ENCODE measurements around the gene MYO1H.

The MYO1H gene

DNA sequence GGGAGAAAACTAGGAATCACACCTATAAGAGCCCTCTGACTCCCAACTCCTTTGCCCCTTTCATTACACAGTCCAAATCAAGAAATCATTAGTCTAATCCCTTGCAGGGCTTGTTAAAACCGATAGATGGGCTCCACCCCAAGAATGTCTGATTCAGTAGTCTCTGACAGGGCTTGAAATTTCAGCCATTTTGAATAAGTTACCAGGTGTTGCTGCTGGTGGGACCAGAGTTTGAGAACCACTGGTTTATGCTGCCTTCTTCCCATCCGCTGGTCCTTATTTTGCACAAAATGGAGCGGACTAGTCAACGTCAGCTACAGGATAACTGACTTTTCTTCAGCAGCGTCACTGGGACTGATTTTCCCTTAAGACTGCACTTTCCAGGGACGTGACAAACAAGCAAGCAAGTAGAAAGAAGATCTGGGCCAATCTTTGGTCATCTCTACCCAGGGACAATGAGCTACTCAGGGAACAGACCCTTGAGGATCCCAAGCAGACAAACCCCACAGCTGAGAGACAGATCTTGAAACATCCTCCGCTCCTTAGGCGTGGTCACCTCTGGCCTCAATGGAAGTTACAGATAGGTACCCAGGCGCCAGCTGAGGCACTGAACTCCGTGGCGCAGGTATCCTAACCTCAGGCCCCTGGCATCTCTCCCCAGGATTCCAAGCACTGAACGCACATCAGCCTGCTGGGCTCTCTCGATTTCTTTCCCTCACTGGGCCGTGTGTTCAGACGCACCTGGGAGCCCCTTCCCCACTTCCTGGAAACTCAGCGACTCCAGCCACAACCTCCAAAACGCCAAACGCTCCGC lies 128.5 kb downstream of the MYO1H start:
- no peak for DNase-seq

DNA sequence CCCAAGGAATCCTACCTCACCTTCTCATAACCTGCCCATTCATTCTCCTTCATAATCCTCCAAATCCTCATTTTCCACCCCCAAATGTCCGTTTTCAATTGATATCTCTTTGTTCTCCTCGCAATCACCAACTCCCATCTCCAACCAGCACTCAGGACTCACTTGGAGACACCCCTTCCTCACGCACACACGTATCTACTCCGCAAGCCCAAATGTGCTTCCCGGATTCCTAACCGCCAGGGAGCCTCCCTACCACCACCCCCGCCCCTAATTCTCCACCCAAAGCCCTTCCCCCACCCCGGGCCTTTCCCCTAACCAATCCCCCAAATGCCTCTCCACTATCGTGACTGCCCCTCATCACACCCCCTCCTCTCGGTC lies 129.1 kb downstream of the MYO1H start:
- DNase-seq = no peak

DNA sequence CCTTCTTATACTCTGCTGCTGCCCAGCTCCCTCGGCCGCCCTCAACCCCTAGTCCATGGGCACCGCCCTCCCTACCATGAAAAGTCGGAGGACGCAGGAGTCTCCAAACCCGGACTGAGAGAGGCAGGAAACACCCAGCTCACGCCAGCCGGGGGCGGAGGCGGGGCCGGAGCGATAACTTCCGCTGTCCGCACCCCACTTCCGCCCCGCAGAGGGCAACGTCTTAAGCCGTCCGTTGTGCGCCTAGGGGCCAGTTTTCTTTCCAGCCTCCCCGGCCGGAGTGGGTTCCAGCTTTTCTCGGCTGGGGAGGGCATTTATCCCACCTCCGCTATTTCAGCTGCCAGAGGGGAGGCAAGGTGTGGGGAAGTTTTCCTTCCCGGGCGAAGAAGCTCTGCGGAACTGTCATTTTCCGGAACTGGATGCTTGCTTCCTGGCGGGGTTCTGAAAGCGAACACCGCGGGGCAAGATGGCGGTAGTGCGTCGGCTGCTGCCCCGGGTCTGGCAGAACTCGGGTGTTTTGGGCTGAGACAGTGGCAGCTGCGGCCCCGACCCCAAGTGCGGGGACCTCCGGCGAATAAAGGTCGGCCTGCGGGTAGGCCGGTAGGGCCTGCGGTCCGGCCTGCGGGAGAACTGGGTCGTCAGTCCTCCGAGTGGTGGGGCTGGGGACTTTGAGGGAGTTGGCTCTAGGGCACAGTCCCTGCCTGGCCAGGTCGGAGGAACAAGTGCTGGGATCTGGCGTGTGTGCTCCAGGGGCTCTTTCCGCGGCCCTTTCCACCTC lies 129.7 kb downstream of the MYO1H start, which contains the start of the genes KCTD10 and UBE3B:
Gene KCTD10, minus strand, starts transcription at position 116 of the 778 bp plus-strand sequence. Its CDS starts 38 bp downstream, at position 78.
Gene UBE3B, plus strand, starts transcription at position 450 of the 778 bp plus-strand sequence. CDS start 5,918 bp downstream, outside the sequence.
- DNase-seq = peak; percentile 84

DNA sequence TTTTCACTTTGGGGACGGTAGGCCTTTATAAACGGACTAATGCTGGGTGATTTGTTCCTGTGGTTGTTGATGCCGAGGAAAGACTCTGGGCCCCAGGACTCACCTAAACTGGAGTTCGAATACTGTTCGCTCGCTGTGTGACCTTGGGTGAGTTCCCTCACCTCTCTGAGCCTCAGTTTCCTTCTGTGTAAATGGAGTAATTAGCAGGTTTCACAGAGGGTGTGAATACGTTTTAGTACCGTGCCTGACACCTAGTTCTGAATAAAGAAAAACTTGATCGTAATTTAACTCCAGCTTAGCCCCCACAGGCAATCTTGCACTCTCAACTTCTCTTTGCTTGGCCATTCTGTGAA lies 130.2 kb downstream of the MYO1H start:
- DNase-seq = no peak

DNA sequence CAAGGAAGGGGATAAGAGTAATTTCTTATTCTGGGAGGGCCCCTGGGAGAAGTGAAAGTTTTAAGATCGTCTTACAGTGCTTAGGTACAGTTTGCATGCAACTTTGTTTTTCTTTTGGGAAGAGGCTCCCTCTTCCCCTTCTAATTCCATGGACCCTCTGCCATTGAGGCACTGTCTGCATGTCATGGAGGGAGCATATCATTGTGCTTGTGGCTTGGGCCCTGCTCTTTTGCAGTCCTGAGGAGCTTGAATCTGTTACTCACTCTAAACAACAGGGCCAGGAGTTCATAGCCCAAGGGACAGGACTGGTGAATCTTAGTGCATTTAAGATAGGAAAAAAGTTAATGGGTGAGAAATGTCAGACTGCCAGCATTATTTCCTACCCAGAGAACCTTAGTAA lies 132.1 kb downstream of the MYO1H start:
- no peak for DNase-seq

DNA sequence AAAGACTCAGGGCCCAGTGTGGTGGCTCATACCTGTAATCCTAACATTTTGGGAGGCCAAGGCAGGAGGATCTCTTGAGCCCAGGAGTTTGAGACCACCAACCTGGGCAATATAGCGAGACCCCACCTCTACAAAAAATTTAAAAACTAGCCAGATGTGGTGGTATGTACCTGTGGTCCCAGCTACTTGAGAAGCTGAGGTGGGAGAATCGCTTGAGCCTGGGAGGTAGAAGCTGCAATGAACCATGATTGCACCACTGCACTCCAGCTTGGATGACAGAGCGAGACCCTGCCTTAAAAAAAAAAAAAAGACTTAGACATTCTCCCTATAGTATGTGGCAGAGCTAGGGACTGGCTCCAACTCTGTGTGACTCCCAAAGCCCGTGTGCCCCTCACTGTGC lies 132.7 kb downstream of the MYO1H start:
- no peak for DNase-seq

DNA sequence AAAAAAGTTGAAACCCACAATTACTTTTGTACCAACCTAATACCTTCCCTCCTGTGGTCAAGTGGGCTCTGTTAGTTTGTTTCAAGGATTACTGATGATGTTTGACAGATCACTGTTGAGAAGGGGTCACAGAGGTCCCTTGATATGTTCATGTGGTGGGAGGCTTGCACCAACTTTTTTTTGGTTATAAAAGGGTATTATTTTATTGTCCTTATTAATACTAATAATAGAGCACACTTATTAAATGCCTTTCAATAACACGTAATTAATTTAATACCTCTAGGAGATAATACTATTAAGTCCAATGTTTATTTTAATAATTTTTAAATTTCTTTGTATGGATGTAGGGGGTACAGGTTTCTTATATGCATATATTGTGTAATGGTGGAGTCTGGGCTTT lies 134.2 kb downstream of the MYO1H start:
- no peak for DNase-seq

DNA sequence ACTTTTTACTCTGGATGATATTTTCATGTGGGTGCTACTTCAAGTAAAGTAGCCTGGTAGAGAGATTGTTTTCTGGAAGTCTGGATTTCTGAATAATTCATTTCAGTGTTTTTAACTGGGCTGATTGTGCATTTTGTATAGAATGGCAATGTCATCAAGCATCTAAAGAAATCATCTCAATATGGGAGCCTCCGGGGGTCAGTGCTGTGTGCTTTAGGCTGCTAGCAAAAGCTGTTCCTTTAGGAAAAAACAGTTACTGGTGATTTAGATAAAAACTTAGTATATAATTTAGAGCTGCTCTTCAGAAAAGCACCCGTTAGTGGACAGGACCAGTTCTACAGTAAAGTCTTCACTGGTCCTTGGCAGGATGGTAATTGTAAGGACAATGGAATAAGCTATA lies 134.8 kb downstream of the MYO1H start:
- DNase-seq = no peak

DNA sequence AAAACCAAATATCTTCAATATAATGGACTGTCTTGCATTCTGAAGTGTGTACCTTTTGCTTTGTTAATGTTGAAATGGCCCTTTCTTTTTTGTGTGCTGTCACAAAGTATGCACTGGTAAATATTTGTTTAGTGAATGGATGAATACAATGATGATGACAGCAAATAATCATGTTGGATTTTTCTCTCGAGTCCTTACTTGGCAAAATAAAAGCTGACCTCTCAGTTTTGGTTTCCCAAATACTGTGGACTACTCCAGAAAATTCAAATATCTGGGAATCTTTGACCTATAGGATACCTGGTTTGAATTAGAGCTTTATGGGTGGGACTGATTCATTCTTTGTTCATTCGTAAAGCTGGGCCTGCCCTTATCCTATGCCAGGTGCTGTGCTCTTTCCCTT lies 135.2 kb downstream of the MYO1H start:
- DNase-seq = no peak

DNA sequence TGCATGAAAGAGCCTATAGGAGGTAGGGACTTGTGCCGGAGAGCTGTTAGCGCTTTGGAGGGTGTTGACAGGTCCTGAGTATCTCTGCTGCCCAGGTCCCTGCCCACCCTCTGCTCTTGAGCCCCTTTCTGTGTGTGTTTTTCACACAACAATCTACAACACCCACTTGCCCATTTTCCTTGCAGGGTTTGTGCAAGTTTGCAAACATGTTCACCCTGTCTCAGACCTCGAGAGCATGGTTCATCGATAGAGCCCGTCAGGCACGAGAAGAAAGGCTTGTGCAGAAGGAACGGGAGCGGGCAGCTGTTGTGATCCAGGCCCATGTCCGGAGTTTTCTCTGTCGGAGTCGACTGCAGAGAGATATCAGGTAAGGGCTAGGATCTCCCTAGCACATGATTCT lies 135.6 kb downstream of the MYO1H start:
- DNase-seq = no peak

DNA sequence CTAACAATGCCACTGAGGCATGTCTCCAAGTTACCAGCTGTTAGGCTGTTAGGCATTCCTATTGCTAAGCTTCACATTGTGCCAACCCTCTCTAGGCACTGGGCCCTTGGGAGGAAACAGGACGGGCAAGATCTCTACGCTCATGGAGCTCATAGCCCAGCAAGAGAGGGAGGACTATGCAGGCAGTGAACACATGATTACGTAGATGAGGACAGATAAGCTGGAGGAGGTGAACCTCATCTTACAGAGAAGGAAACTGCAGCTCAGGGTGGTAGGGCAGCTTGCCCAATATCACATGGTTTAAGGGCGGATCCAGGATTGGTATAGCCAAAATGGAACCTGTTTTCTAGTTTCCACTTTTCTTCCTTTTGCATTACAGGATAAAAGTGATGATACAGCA lies 137.5 kb downstream of the MYO1H start:
- no peak for DNase-seq

DNA sequence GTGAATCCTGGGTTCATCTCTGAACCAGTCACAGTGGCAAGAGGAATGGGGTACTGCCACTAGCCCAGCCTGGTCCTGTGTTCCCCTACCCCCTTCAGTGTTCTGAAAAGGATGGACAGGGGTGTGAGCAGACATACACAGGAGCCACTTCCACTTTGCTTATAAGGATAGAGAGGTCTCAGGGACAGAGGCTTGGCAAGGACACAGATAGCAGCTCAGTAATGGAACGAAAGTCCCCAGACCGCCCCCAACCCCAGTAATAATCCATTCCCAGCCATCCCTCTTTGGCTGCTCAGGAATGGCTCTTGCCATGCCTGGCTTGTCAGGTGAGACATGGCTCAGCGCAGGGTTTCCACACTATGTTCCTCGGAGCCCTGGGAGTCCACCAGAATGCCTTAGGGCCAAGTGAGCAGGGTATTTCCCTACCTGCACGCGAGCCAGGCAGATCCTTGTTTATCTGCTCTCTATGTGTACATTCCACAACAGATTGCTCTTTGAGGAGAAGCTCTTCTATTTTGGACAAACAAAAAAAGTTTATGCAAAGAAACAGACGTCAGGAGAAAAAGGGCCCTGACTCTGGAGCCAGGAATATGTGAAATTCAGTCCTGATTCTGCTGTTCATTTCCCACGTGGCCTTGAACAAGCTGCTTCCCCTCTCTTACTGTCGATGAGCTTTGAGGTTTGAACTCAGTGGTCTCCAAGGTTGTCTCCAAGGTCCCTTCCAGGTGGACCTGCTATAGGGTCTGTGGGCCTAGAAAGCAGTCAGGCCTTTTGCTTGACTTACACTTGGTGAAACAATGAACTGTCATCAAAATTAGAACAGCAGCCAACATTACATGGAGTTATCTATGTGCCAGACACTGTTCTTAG lies 139.7 kb downstream of the MYO1H start:
- no peak for DNase-seq

DNA sequence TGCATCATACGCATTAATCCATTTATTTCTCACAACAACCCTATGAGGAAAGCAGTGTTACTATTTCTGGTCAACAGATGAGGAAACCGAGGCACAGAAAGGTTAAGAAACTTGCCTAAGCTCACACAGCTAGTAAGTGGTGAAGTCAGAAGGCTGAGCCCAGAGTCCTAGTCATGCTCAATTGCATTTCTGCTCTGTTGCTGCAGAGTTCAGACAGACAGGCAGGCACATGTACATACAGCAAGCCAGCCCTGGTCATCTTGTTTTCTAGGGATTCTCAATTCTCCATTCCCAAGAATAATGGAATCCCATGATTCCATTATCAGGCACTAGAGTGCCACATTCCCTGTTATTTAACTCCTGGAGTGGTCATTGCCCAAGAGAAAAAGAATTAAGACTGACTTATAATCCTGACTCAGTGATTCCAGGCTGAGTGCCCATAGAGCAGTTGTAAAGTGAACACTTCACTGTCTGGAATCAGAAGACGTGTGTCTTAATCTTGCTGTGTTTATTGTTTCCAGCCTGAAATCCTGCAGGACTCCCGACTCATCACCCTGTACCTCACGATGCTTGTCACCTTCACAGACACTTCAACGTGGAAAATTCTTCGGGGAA lies 140.5 kb downstream of the MYO1H start:
- DNase-seq = no peak

DNA sequence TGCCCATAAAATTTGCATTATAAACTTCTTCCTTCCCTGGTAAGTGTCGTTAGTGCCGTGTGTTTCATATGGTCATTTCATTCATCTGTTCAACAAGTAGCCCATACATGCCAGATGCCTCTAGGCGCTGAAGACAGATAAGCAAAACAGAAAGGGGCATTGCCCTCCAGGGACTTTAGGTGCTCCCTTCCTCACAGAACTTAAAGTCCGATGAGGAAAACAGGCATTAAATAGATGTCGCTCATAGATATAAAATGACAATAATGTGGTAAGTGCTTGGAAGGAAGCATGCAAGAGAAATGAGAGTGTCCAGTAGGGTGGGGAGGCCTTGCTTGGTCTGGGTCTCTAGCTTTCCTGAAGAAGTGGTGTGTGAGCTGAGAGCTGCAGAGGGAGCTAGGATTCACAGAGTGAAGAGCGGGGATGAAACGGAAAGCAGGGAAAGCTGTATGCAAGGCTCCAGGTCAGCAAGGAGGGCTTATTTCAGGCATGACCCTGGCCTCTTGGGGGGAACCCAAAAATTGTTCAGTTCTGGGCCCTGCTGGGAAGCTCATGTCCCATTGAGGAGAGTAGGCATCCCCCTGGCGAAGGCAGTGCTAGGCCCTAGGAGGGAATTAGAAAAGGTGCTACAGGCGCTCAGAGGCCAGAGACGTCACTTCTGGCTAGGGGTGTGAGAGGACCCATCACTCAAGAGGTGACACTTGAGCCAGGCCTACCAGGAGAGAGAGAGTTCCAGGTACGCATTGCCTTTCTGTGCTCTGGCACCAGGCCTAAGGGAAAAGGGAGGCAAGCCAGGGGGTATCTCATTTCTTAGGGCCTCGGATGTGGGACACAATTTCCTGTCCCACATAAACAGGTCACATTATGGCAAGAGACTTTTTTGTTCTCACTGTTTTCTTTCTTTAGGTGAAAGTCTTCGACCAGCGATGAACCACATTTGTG lies 141.6 kb downstream of the MYO1H start:
- no peak for DNase-seq

DNA sequence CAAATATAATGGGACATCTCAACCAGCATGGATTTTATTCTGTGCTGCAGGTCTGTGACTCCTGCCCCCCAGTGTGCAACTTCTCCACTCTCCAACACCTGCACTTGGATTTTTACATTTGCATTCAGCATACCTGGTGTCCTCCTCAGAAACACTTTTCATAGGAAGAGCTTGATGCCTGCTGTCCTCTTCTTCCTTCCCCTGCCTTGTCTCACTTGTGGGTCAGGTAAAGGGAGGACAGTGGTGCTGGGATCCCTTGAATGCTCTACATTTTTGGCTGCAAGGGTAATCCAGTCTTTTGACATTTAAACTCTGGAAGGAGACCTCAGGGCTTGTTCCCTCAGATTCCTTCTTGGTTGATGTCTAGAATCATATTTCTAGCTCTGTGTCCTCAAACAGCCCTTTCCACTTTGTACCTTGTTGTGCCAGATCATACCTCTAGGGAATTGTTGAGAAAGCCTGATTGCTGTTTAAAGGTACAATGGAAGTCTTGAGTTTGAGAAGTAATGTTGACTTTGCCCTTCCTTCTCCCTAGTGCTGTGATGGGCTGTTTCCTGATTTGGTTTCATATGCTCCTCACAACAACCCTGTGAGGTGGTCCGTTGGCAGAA lies 142.4 kb downstream of the MYO1H start:
- no peak for DNase-seq

DNA sequence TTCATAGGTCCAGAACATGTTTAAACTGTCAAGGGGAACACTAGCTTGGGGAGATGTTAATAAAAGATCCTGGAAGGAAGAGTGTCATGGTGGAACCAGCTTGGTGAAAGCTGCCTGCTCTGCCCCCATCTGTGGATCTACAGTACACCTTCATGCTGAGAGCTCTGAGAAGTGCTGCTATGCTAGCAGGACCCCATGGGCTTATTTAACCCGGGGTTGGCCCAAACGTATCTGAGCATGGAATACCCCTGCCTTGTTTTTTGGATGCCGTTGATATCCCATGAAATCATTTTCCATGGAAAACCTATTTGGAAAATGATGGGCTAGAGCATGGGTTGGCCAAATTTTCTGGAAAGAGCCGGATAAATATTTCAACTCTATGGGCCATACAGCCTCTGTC lies 144.0 kb downstream of the MYO1H start:
- no peak for DNase-seq

DNA sequence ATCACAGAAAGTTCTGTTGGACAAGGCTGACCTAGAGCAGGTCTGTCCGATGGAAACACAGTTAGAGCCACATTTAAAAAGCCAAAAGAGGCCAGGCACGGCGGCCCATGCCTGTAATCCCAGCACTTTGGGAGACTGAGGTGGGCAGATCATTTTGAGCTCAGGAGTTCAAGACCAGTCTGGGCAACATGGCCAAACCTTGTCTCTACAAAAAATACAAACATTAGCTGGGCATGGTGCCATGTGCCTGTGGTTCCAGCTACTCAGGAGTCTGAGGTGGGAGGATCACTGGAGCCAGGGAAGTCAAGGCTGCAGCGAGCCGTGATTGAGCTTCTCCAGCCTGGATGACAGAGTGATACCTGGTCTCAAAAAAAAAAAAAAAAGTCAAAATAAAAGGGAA lies 144.7 kb downstream of the MYO1H start:
- DNase-seq = no peak

DNA sequence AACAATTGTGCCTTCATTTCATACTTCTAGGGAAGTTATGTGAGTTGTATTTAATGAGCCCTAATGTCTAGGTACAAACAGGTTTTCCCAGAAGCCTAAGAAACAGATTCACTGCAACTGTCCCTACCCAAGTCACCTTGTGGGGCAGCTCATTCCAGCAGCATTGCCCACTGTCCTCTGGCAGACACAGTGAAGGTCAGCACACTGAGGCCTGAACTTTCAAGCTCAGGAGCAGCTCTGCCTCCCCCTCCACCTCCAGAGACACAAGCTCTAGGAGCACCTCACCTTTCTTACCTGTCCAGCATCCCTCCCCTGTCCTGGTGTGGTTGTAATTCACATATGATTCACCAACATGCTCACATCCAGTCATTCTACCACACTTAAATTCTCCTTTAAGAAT lies 145.4 kb downstream of the MYO1H start:
- DNase-seq = no peak

DNA sequence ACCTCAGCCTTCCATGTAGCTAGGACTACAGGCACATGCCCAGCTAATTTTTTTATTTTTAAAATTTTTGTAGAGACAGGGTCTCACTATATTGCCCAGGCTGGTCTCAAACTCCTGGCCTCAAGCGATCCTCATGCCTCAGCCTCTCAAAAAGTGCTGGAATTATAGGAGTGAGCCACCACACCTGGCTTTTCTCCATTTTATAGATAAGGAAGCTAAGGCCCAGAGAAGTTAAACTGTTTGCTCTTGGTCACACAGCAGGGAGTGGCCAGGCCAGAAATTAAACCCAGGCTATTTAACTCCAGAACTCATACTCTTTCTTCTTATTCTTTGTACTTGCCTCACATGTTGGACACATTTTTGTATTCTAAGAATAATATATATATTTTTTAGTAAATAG lies 146.2 kb downstream of the MYO1H start:
- DNase-seq = no peak

DNA sequence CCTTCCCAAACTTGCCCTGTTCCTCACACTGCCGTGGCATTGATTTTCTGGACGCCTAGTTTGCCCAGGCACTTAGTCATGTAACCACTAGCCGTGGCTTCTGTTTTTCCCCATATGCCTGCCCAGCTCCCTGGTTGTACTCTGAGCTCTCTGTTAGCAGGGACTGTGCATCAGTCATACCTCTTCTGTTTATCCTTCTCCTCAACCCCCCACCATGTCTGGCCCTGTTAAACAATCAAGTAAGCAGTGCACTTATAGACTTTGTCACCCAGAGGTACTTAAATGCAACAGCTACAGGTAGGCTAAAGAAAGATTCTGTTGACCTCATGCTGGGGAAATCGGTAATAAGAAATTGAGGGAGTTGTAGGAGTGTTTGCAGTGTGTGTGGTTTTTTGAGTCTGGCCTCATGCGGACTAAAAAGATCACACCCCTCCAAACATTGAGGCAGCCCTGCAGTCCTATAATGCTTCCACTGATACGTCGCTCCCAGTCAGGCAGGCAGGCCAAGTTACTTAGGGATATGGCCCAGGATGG lies 146.7 kb downstream of the MYO1H start:
- DNase-seq = no peak

DNA sequence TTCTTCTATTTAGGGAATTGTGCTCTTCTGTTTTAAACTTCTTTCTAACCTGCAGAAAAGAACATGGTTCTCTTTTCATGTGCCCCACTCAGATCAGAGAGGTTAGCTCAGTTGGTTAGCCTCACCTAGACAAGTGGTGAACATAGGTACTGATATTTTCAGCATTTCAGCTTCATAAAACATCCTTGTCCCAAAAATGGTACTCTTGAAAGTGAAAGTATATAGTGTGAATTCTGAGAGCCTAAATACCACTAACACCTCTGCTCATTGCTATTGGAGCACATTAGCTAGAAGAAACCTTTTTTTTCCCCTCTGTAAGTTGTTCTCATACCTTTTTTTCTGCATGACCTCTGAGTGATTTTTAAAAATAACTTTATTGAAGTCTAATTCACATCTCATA lies 147.3 kb downstream of the MYO1H start:
- no peak for DNase-seq
